LNCAP (cell line): ENCODE data around the gene LYPD3.

Source experiments
- CTCF ChIP-seq: fragments of 450-650 bp; IDR thresholded peaks from 2 replicates; pipeline ENCODE4 v1.5.1; 2017; ENCODE audit warnings: mild to moderate bottlenecking

The LYPD3 gene

GRCh38 chr19:43446746-43447489 lies 18.5 kb downstream of the LYPD3 start:
- TF ChIP-seq CTCF: peak; percentile 72

- no peak for TF ChIP-seq CTCF
Observed at GRCh38 chr19:43445426-43445825, 20.0 kb downstream of the LYPD3 start.

- no peak for TF ChIP-seq CTCF
Observed at GRCh38 chr19:43444531-43445287, 20.7 kb downstream of the LYPD3 start.

- TF ChIP-seq CTCF: no peak
Observed at GRCh38 chr19:43441716-43442115, 23.7 kb downstream of the LYPD3 start.

- TF ChIP-seq CTCF: no peak
Observed at GRCh38 chr19:43439709-43440063, 25.7 kb downstream of the LYPD3 start.

GRCh38 chr19:43439032-43439708 lies 26.2 kb downstream of the LYPD3 start:
- no peak for TF ChIP-seq CTCF

GRCh38 chr19:43438291-43439031 lies 26.9 kb downstream of the LYPD3 start:
- TF ChIP-seq CTCF: no peak
